ENCODE measurements around the gene PIK3R3.

Gene PIK3R3

GRCh38 chr1:46132529-46133180 lies at the start of gene PIK3R3:
Gene PIK3R3 (minus strand): TSS chr1:46132629. CDS start chr1:46131952, 677 bp downstream.
- H3K9me3 ChIP-seq (ENCODE audit: insufficient read depth, low read depth, low read length) = no peaks in the 10 kb centered on the region
- H4K20me1 ChIP-seq (ENCODE audit: insufficient read depth, low read length, poor library complexity, severe bottlenecking) = peaks cover 36% of the 10 kb centered on the region
- peak within 1 kb of the TSS; percentile 100 for H3K9ac ChIP-seq (ENCODE audit: low read depth, low read length, poor library complexity, severe bottlenecking)
- H3K9me2 ChIP-seq (replicated peaks; ENCODE audit: low read depth, low read length) = no peaks in the 10 kb centered on the region
- no peak for TF ChIP-seq EZH2phosphoT487 (IDR thresholded peaks at IDR 0.05; ENCODE audit: borderline replicate concordance)
- TF ChIP-seq CTCF (conservative IDR thresholded peaks at IDR 0.05; ENCODE audit: low read length) = no peak
- no peaks in the 10 kb centered on the region for H3K36me3 ChIP-seq (ENCODE audit: insufficient read depth, low read length)
- peaks cover 46% of the 10 kb centered on the region for H3K4me1 ChIP-seq (ENCODE audit: insufficient read depth, low read length, poor library complexity, severe bottlenecking)
- H3K4me2 ChIP-seq (ENCODE audit: low read depth, low read length, poor library complexity, severe bottlenecking) = peak within 1 kb of the TSS; percentile 100
- H3K4me3 ChIP-seq (ENCODE audit: low read length, poor library complexity, severe bottlenecking) = peak within 1 kb of the TSS; percentile 91
- 0 out of 2 replicates have a peak, but pooled peaks cover 5% of the 10 kb centered on the region for H3F3A ChIP-seq (ENCODE audit: low read depth)
- H3K79me2 ChIP-seq (ENCODE audit: insufficient read depth, low read length) = peaks cover 58% of the 10 kb centered on the region
- no peaks in the 10 kb centered on the region for H3K27me3 ChIP-seq (ENCODE audit: insufficient read depth, low read length, poor library complexity, severe bottlenecking)
- peak within 1 kb of the TSS; percentile 90 for H2AFZ ChIP-seq (ENCODE audit: low read length)

GRCh38 chr1:46181343-46182260 lies 49.2 kb upstream of the PIK3R3 start:
- no peak overlapping the region for H3K4me3 ChIP-seq (ENCODE audit: low read length, poor library complexity, severe bottlenecking)
- H3K36me3 ChIP-seq (ENCODE audit: insufficient read depth, low read length) = no peaks in the 10 kb centered on the region
- no peaks in the 10 kb centered on the region for H3K9me2 ChIP-seq (replicated peaks; ENCODE audit: low read depth, low read length)
- no peaks in the 10 kb centered on the region for H3K9me3 ChIP-seq (ENCODE audit: insufficient read depth, low read depth, low read length)
- no peak overlapping the region for H3K9ac ChIP-seq (ENCODE audit: low read depth, low read length, poor library complexity, severe bottlenecking)
- H3K4me2 ChIP-seq (ENCODE audit: low read depth, low read length, poor library complexity, severe bottlenecking) = no peak overlapping the region
- no peaks in the 10 kb centered on the region for H3K79me2 ChIP-seq (ENCODE audit: insufficient read depth, low read length)
- TF ChIP-seq EZH2phosphoT487 (IDR thresholded peaks at IDR 0.05; ENCODE audit: borderline replicate concordance) (no peak), CTCF (conservative IDR thresholded peaks at IDR 0.05; ENCODE audit: low read length) (no peak)
- H3F3A ChIP-seq (ENCODE audit: low read depth) = no peaks in the 10 kb centered on the region
- no peaks in the 10 kb centered on the region for H4K20me1 ChIP-seq (ENCODE audit: insufficient read depth, low read length, poor library complexity, severe bottlenecking)
- peaks cover 15% of the 10 kb centered on the region for H3K4me1 ChIP-seq (ENCODE audit: insufficient read depth, low read length, poor library complexity, severe bottlenecking)
- H3K27me3 ChIP-seq (ENCODE audit: insufficient read depth, low read length, poor library complexity, severe bottlenecking) = no peaks in the 10 kb centered on the region
- H2AFZ ChIP-seq (ENCODE audit: low read length) = no peak overlapping the region

GRCh38 chr1:46180082-46180616 lies 47.7 kb upstream of the PIK3R3 start:
- H3K9me2 ChIP-seq (replicated peaks; ENCODE audit: low read depth, low read length) = no peaks in the 10 kb centered on the region
- H3K9ac ChIP-seq (ENCODE audit: low read depth, low read length, poor library complexity, severe bottlenecking) = no peak overlapping the region
- H3K27me3 ChIP-seq (ENCODE audit: insufficient read depth, low read length, poor library complexity, severe bottlenecking) = no peaks in the 10 kb centered on the region
- TF ChIP-seq CTCF (conservative IDR thresholded peaks at IDR 0.05; ENCODE audit: low read length) (no peak; the same call in 1 of the 2 replicates), EZH2phosphoT487 (IDR thresholded peaks at IDR 0.05; ENCODE audit: borderline replicate concordance) (no peak)
- no peak overlapping the region for H3K4me3 ChIP-seq (ENCODE audit: low read length, poor library complexity, severe bottlenecking)
- H3K4me2 ChIP-seq (ENCODE audit: low read depth, low read length, poor library complexity, severe bottlenecking) = peak overlapping the region; percentile 19
- no peaks in the 10 kb centered on the region for H3K36me3 ChIP-seq (ENCODE audit: insufficient read depth, low read length)
- H3K4me1 ChIP-seq (ENCODE audit: insufficient read depth, low read length, poor library complexity, severe bottlenecking) = peaks cover 15% of the 10 kb centered on the region
- H3K79me2 ChIP-seq (ENCODE audit: insufficient read depth, low read length) = no peaks in the 10 kb centered on the region
- no peaks in the 10 kb centered on the region for H4K20me1 ChIP-seq (ENCODE audit: insufficient read depth, low read length, poor library complexity, severe bottlenecking)
- no peaks in the 10 kb centered on the region for H3K9me3 ChIP-seq (ENCODE audit: insufficient read depth, low read depth, low read length)
- H2AFZ ChIP-seq (ENCODE audit: low read length) = no peak overlapping the region
- no peaks in the 10 kb centered on the region for H3F3A ChIP-seq (ENCODE audit: low read depth)

Data from Loucy (cell line).